Activated T-cell treated with anti-CD3 and anti-CD28 coated beads, Interleukin-2, amount 50 U/mL, for 1 hour (primary cell): ENCODE data around the gene ITGA11.
"Not testable (repeated sequence)": the region's sequence is repeated elsewhere in the genome, so short reads cannot be mapped to it uniquely, and the experiment has no call there.

Source experiments
- DNase-seq: peaks from one replicate; pipeline ENCODE4 v3.0.0-alpha.2; 2020

Gene ITGA11

GRCh38 chr15:68425428-68426060 lies 6.4 kb downstream of the ITGA11 start:
- DNase-seq: no peak

DNA sequence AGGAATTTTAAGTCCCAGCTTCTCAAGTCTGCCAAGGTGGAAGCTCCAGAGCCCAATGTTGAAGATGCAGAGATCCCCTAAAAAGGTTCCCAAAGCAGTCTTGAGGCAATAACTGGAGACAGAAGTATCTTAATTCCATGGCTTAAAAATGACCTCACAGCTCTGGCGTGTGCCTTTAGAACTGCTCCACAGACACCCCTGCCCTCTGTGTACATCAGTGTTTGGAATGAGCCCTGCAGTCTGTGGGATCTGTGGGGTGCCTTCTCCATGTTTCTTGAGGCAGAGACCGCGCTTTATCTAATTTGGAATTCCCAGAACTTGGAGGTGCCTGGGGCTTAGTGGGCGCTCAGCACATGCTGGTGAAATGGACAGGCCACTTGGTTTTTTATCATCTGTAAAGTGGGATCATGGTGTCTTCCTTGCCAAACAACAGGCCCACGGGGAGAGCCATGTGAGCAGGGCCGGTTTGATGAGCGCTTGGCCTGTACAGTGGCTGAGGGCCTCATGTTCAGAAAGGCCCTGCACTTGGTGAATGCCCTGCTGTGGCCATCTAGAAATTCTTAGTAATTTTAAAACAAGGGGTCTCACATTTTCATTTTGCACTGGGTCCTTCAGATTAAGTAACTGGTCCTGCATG lies 7.1 kb downstream of the ITGA11 start:
- DNase-seq: no peak

GRCh38 chr15:68423359-68424296 lies 8.3 kb downstream of the ITGA11 start:
- DNase-seq: no peak

DNA sequence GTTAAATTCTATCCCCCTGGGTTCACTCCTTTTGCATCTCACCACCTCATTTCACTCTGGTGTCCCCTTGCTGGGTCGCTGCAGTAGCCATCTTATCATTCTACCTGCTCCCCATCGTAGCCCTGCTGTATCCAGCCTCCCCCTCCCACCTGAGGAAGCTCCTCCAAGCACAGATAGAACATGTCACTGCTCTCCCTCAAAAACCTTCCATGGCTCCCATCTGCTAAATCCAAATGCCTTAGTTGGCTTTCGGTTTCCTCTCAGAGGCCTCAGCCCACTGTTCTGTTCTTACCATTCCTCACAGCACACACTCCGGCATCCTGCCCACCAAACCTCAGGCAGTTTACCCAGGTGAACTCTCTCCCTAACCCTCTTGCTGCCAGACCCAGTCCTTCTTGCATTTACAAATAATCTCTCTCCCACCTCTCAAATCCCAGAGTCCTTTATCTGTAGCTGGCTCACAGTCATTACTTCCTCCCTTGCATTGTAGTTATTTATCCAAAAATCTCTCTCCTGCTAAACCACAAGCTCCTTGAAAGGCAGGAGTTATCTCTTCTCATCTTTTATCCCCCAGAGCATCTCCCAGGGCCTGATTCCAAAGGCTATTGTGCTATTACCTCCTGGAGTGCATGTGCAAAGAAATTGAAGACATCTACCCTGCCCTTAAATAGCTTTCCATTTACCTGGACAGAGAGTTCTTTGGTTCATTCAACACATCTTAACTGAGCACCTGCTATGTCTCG lies 9.4 kb downstream of the ITGA11 start:
- not testable (repeated sequence) for DNase-seq

GRCh38 chr15:68421798-68422402 lies 10.1 kb downstream of the ITGA11 start:
- no peak for DNase-seq

- no peak for DNase-seq
Measured at GRCh38 chr15:68421115-68421551, 10.8 kb downstream of the ITGA11 start.

GRCh38 chr15:68420186-68420684 lies 11.7 kb downstream of the ITGA11 start:
- DNase-seq: no peak

GRCh38 chr15:68419301-68420175 lies 12.4 kb downstream of the ITGA11 start:
- no peak for DNase-seq

- no peak for DNase-seq
Measured at GRCh38 chr15:68418611-68419161, 13.3 kb downstream of the ITGA11 start.

- DNase-seq: no peak
Measured at GRCh38 chr15:68417897-68418296, 14.1 kb downstream of the ITGA11 start.

DNA sequence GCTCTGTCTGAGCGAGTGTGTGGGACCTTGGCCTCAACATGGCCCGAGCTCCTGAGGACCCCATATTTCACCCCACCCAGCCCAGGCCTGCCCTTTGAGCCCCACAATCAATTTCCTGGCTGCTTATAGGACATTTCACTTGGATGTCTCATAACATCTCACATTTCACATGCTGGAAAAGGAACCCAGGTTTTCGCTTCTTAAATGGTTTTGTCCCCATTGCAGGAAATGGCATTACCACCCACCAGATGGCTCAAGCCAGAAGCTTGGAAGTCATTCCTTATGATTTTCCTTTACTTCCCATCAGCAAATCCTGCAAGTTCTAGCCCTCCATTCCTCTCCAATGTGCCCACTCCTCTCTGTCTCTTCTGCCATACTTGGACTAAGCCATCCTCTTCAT lies 14.9 kb downstream of the ITGA11 start:
- DNase-seq: no peak

DNA sequence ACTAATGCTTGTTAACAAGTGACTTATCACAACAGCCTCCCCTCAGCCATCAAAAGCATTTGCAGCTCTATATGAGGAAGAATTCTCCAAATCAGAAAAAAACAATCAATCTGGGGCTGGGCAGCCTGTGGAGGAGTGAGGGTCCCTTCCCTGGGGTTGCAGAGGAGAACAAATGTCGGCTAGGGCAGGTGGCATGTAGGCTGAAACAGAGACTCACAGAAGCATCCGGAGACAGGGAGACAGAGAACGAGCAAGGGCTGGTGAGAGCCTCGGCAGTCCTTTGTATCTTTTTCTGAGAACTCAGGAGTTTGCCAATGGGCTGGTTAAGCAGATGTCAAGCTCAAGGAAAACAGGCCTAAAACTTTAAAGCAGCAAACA lies 15.8 kb downstream of the ITGA11 start:
- DNase-seq: no peak

DNA sequence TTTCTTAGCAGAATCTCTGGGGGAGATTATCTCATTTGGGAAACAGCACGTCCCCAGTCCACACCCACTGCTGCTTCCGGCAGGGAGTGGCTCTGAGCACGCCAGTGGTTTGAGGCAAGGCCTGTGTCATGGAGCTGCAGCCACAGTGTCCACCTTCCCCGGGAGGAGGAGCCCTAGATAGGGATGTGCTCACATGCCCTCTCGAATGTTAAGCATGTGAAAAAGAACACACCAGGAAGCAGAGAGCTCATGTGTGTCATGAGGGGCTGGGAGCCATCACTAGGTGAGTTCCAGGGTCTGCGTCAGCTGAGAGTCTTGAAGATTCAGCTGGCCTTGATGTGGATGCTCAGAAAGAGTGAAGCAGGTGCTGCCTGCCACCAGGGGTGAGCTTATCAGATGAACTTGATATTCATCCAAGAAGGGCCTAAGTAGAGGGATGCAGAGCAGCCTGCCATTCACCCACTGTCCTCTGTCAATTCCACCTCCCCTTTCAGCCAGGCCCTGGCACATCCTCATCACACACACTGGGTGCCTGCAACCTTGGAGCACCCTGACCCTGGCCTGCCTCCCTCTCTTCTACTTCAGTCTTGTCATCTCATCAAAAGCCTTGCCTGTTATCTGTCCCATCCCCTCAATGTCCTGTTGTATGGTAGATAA lies 16.3 kb downstream of the ITGA11 start:
- no peak for DNase-seq

GRCh38 chr15:68415061-68415460 lies 16.9 kb downstream of the ITGA11 start:
- no peak for DNase-seq

- DNase-seq: no peak
Measured at GRCh38 chr15:68414591-68414990, 17.4 kb downstream of the ITGA11 start.

GRCh38 chr15:68414206-68414555 lies 17.8 kb downstream of the ITGA11 start:
- DNase-seq: no peak

GRCh38 chr15:68413363-68414205 lies 18.4 kb downstream of the ITGA11 start:
- no peak for DNase-seq

- no peak for DNase-seq
Measured at GRCh38 chr15:68412218-68412617, 19.7 kb downstream of the ITGA11 start.

GRCh38 chr15:68411735-68412134 lies 20.2 kb downstream of the ITGA11 start:
- no peak for DNase-seq

- no peak for DNase-seq
Measured at GRCh38 chr15:68411343-68411675, 20.7 kb downstream of the ITGA11 start.
